ENCODE measurements around the gene CDK9.

Gene CDK9

DNA sequence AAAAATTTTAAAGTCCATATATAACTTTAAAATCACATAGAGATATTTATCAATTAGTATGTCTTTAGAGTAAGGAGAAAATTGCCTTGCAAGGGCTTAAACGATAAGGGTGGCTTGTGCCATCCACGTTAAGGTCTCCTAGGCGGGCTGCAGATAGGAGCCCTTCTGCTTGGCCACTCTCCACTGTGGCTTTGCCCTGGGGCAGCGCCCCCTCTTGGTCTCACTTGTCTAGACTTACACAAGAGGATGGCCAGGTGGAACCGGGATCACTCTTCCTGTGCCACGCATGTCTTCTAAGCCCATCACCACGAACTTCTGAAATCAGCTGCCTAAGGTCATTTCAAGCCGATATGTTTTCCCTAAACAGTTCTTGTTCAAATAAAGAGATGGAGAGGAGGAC, 19.8 kb downstream of the CDK9 start:
- DNase-seq = no peak

DNA sequence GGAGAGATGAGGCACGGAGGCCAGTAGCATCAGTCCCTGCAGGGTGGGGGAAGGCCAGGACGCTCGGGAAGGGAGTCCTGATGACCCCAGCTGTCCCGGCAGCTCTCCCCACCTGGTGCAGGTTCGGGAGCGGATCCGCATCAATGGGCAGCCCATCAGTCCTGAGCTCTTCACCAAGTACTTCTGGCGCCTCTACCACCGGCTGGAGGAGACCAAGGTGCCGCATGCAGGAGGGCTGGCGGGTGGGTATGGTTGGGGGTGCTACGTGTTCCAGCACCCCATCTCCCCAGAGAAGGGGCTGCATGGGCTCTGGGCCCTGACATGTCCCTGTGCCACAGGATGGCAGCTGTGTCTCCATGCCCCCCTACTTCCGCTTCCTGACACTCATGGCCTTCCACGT, 21.0 kb downstream of the CDK9 start:
- no peak for DNase-seq

DNA sequence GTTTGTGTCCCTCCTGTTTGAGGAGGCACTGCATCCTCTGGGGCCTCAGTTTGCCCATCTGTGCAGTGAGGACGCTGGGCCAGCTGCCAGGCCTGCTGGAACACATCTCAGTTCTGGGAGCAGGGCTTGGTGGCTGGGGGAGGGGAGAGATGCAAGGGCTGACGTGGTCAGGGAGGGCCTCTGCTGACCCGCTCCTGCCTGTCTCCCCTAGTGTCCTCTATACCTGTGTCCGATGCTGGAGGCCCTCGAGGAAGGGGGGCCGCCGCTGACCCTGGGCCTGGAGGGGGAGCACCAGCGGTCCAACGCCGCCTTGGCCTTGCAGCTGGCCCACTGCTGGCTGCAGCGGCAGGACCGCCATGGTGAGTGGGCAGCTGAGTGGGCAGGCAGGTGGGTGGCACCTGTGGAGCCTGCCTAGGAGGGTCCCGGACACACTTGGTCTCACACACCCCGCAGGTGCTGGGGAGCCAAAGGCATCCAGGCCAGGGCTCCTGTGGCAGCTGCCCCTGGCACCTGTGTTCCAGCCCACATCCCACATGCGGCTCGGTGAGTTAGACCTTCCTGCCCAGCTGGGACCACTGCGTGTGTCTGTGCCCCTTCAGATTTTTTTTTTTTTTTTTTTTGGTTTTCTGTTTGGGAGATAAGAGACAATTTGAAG, 22.6 kb downstream of the CDK9 start:
- DNase-seq = no peak

DNA sequence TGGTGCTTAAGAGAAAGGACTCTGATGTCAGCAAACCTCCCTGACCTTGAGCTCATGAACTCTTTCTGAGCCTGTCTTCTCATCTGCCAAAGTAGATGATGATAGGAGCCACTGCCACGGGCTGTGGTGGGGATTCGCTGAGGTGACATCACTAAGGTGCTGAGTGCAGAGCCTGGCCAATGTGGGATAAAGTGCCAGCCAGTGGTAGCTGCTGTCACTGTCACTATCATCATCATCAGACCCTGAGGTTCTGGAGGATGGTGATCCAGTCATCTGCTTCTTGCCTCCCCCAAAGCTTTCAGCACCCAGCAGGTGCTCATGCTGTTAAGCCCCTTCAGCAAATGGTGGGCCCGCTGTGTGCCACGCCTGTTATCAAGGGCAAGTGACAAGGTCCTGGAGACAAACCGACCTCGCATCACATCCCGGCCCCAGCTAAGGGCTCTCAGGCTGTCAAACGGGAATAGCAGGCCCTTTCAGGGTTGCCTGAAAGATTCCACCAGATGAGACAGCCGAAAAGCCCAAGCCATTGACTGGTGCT, 23.2 kb downstream of the CDK9 start:
- DNase-seq = no peak

DNA sequence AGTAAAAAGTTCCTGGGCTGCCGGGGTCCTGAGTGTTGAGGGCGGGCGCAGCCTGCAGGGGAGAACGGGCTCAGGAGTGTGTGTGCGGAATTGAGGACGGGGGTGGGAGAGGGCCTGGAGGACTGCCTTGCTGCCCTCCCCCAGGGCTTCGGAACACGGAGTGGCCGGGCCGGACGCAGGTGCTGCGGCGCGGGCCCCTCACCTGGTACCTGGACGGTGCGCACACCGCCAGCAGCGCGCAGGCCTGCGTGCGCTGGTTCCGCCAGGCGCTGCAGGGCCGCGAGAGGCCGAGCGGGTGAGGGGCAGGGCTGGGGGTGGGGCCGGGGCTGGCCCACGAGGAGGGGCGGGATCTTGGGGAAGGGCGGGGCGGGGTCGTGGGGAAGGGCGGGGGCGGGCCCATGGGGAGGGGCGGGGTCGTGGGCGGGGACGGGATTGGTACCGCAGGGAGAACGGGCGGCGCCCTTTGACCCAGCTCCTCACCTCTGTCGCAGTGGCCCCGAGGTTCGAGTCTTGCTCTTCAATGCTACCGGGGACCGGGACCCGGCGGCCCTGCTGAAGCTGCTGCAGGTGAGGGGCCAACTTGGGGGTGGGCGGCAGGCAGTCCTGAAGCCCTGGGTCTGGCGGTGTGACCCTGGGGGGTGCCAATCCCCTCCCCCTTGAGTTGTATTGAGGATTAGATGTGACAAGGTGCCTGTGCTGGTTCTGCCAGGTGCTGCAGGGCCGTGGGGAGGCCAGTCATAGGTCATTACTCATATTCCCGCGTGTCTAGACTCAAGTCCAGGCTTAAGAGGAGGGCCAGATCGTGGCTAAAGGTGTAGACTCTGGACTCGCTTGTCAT, 23.9 kb downstream of the CDK9 start:
- no peak for DNase-seq

DNA sequence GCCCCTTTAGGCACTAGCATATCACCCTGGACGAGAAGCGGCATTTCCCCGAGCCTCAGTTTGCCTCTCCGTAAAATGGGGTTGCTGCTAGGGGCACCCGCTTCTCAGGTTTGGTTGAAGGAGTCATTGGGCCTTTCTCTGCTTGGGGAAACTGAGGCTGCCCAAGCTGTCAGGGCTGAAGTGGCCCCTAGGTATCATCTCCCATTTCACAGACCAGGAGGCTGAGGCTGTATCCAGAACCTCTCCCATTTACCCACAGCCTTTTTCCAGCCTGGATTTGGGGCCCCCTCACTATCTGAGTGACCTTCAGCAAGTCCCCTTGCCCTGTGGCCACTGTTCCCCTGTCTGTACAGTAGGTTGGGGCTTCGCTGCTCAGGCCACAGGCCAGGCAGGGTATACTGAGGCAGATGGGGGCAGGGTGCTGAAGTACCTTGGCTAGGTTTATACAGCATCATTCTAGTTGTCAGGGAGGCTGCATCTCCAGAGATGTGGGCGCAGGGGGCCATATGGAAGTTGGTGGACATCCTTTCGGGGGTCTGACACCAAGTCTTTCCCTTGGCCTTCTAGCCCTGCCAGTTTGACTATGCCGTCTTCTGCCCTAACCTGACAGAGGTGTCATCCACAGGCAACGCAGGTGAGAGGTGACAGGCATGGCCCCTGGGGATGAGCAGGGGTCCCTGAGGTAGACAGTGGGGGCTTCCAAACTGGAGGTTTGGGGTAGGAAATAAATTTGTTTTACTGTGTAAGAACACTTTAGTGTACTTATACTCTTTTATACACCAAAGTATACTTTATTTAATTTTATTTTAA, 24.7 kb downstream of the CDK9 start:
- no peak for DNase-seq

DNA sequence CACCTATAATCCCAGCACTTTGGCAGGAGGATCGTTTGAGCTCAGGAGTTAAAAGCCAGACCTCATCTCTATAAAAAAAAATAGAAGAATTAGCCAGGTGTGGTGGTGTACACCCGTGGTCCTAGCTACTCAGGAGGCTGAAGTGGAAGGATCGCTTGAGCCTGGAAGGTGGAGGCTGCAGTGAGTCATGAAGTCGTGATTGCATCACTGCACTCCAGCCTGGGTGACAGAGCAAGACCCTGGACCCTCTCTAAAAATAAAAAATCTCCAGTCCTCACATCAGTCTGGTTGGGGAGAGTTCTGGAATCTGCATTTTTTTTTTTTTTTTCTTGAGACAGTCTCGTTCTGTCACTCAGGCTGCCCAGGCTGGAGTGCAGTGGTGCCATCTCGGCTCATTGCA, 26.2 kb downstream of the CDK9 start:
- DNase-seq = no peak

DNA sequence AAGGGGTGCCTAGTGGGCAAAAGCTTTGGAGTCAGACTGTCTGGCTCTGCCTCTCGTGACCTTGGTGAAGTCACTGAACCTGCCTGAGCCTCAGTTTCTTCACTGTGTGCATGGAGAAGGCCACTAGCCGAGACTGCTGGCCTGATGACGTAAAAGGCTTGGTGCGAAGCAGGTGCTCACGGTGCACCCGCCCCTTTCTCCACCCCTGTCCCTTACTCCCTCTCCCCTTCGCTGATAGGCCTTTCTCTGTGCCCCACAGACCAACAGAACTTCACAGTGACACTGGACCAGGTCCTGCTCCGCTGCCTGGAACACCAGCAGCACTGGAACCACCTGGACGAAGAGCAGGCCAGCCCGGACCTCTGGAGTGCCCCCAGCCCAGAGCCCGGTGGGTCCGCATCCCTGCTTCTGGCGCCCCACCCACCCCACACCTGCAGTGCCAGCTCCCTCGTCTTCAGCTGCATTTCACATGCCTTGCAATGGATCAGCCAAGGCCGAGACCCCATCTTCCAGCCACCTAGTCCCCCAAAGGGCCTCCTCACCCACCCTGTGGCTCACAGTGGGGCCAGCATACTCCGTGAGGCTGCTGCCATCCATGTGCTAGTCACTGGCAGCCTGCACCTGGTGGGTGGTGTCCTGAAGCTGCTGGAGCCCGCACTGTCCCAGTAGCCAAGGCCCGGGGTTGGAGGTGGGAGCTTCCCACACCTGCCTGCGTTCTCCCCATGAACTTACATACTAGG, 27.3 kb downstream of the CDK9 start:
- no peak for DNase-seq

DNA sequence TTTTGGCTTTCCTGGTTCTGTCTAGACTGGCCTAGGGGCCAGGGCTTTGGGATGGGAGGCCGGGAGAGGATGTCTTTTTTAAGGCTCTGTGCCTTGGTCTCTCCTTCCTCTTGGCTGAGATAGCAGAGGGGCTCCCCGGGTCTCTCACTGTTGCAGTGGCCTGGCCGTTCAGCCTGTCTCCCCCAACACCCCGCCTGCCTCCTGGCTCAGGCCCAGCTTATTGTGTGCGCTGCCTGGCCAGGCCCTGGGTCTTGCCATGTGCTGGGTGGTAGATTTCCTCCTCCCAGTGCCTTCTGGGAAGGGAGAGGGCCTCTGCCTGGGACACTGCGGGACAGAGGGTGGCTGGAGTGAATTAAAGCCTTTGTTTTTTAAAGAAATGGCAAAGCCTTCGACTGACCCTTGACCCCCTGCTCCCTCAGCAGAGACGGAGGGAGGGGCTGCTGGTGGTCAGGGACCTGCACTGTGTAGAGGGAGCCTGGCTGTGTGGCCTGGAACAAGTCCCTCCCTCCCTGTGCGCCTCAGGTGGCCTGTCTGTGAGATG, 27.9 kb downstream of the CDK9 start:
- no peak for DNase-seq

DNA sequence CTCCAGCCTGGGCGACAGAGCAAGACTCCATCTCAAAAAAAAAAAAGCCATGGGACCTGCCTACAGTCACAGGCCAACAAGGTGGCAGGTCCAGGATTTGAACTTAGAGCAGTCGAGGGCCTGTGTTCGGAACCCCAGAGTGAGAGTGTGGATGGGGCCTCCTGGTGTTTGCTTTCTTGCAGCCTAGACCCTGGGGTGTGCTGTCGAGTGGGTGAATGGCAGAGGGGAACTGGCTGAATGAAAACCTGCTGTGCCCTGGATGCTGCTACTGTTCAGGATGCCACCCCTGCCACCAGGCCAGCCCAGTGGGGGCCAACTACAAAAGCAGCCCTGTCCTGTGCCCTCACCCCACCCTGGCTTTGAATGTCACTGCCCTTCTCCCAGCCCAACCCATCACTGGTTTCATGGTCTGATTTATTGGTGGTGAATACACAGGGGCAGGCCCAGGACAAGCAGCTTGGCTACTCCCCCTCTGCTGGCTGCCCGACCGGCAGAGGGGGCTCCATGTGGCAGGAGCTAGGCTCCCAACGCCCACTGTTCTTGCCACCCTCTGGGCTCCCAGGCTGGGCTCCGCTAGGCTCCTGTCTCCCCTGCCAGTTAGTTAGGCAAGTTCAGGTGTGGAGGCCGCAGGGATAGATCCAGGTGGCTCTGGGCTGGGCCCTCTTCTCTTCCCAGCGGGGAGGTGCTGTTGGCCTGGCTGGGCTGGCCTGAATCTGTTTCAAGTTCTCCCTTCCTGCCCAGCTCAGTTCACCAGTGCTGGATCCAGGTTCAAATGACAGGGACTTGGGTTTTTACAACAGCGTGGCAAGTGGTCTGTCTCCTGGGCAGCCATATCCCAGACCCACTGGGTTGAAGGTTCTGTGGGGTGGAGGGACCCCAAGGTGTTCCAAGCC, 29.0 kb downstream of the CDK9 start:
- DNase-seq = no peak

DNA sequence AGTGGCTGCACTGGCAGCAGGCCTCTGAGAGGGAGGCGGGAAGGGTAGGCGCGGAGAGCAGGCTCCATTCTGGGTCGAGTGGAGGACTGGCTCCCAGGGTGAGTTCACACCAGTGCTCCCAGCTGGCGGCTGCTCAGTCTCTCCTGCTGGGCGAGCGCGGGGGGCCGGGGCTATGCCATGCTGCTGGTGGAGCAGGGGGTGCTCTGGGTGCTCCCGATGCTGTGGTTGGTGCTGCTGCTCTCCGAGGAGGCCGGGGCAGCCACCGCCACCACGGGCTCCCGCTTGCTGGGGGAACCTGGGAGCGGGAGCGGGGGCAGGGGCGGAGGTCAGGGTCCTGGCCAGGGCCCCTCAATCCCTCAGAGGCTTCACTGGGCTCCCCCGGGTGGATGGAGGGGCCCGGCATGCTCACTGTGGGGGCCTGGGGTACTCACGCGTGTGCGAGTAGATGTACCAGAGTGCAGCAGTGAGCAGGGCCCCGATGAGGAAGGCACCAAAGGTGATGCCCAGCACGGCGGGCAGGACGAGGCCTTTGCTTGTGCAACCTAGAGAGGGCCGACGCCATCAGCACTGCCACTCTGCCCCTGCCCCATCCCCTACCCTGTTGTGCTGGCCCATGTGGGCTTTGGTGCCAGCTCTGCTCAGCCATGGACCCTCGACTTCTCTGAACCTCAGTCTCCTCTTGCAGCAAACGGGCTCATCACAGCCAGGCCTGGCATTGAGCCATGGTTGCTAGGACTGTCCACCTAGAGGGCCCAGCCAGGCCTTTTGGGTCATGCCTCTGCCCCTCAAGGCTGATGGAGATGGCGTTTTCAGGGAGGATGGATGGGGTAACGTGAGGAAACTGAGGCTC, 29.9 kb downstream of the CDK9 start:
- DNase-seq = no peak

DNA sequence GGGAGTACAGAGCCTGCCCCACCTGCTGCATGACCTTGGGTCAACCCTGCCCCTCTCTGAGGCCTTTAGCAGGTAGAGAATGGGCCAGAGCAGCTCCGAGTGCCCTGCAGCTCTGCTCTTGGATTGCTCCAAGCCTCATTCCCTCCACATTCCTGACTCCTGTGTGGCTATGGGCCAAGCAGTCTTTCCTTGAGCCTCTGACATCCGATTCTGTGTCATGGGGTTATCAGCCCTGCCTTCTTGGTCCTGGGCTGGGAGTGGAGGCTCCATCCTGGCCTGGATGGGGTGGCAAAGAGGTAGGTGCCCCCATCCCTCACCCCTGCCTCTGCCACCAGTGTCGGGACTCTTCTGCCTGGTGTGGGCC, 30.5 kb downstream of the CDK9 start:
- no peak for DNase-seq

DNA sequence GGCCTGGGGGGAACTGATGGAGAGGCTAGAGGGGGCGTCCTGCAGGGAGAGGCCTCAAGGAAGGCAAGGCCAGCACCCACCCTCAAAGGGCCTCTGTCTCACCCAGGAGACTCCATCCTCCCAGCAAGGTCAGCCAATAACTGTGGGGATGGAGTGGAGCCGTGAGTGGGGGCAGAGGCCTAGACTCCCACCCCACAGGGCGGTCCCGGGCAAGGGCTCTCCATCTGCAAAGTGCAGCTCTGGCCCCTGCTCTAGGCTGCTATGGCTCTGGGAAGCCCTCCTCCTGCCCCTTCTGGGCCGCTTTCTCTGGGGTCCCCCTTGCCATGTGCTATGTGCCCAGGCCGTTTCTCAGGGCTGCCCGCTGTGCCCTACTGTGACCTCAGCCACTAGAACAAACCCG, 30.9 kb downstream of the CDK9 start:
- DNase-seq = no peak

DNA sequence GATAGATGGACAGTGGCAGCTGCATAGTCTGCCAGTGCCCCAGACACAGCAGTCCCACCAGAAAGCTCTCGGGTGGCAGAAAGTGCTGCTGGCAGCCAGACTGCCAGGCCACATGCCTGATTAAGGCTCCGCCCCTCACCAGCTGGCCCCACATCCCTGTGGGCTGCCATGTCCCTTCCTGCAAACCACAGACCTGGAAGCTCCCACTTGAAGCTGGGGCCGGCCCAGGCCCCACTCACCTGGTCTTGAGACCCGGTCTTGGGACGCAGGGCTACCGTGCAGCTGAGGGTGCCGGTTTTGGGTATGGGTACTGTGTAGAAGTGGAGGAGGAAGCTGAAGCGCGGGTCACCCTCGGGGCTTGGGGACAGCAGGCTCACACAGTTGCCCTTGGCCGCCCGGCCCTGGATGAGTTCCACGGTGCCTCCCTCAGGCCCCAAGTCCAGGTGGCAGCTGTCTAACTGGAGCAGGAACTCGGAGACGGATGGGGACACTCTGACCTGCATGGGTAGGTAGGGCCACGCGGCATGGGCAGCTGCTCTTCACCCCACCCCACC, 32.1 kb downstream of the CDK9 start:
- DNase-seq = no peak

DNA sequence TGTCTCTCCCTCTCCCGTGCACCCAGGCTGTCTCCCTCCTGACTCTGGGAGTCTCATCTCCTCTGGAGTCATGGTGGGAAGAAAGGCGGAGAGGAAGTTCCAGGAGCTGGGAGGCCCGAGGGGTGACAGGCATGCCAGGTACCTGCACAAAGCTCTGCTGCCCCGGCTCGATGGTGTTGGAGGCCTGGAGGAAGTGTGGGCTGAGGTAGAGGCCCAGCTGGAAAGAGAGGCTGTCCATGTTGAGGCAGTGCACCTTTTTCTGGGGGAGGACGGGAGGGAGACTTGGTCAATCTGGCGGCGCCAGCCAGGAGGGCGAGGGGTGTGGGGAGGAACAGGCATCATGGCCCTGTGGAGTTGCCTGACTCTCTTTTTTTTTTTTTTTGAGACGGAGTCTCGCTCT, 32.7 kb downstream of the CDK9 start:
- no peak for DNase-seq

DNA sequence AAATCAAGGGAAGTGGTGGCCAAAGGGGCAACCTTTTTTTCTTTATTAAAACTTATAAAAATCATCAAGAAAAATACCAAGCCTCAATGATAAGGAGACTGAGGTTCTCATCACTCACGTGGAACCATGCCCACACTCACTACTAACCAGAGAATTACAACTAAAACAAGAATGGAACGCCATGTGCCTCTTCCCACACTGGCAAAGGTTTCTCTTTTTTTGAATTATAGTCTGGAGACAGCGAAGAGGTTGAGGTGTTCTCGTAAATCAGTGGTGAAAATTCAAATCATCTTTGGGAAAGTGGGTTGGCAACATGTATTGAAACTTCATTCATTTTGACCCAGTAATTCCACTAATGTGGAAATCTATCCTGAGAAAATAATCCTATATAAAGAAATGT, 36.3 kb downstream of the CDK9 start:
- DNase-seq = no peak

DNA sequence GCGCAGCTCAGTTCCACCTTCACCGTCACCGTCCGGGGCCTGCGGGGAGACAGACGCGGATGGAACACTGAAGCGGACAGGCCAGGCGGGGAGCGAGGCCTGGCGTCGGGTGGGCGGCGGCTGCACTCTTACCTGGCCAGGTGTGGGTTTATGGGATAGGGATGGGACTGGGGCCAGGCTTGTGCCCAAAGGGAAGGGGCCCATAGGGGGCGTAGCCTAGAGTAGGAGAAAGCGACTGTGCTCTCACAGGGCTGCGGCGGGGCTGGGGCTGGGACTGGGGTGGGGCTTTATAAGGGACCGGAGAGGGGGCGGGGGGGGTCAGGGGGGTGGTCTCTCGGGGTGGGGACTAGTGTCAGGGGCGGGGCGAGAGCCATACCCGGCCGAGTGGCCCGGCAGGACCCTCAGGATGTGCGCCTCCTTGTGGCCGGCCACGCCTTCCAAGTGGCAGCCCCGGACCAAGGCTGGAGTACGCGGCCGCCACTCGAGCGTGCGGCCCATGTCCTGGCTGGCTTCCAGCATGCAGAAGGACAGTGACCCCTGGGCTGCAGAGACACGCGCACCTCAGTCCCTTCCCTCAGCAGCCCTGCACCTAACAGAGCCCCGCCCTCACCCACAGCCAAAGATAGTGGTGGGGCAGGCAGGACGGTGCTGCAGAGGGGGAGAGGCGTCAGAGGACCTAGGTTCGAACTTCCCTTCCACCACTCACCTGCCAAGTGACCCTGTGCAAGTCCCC, 39.7 kb downstream of the CDK9 start:
- no peak for DNase-seq

DNA sequence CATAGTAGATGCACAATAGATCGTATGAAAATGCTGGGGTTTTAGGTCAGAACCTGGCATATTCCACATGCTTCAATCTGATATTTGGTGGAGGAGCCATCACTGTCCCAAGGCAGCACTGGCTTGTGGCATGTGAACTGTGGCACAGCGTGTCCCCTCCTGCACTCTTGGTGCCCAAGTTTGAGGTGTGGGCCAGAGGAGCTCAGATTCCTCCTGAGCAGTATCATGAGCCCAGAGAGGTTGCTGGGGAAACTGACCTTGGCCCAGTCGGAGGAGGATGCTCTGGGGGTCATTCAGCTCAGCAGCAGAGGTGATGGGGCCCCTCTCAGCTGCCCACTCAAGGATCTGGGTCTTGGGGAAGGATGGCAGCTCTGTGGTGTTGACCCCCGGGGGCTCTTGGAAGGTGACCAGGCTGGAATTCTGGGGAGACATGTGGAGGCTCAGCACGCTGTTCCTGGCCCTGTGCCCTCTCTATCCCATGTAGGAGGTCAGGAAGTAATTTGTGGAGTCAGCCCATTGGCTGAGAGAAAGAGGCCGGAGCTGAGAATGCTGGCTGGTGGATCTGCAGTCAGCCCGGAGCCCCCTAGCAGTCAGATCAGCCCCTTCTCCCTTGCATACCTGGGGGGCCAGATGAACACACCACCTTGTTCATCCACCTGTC, 40.5 kb downstream of the CDK9 start:
- no peak for DNase-seq
